Activated T-cell treated with anti-CD3 and anti-CD28 coated beads for 24 hours (primary cell): Measurements from ENCODE around the gene FBXO8.

Experiments
- DNase-seq: peaks from one replicate; pipeline ENCODE4 v3.0.0-alpha.2; 2020; ENCODE audit warnings: low read depth

Gene FBXO8

GRCh38 chr4:174207367-174207766, 76.1 kb downstream of the FBXO8 start:
- DNase-seq: no peak

DNA sequence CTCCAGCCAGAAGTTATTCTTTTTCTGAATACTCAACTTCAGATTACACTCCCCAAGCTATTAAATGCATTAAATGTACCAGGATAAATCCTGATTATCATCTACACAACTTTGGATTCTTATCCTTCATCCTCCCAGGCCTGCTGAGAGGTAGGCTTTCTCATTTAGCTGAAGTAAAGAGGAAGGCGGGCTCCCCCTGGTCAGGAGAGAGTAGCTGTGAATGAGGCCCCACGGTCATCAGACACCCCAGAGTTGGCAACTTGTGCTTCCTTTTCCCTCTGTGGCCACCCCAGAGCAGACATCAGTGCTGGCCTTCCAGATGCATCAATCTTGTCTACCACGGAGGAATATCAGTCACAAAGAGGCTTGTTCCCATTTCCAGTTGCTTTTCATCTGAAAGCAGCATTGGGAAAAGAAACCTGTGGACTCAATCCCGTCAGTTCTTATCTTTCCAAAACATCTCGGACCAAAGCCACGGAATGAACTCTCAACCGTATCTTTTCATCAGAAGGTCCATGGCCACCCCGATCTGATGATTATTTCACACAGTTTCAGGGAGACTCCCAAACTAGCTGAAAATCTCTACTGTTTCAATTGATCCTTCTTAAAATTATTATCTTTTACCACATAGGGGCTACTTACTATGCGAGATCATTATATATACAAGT, 79.2 kb downstream of the FBXO8 start:
- no peak for DNase-seq

- no peak for DNase-seq
Measured at GRCh38 chr4:174201871-174202270, 81.6 kb downstream of the FBXO8 start.

DNA sequence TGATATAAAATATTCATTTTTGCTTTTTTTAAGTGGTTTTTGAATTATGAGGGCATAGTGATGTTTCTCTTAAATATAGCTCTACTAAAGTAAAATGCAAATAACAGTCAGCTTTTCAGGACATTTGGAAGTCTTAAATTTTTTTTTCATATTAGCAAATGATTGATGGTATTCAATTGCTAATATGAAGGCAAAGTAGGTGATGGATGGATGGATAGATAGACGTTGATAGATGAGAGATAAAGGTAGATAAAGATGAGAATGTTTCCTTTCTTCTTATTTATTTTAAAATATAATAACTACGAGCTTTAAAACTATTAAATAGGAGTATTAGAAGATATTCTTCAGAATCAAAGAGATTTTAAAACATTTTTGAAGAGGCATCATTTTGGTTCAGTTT, 83.7 kb downstream of the FBXO8 start:
- DNase-seq: no peak

DNA sequence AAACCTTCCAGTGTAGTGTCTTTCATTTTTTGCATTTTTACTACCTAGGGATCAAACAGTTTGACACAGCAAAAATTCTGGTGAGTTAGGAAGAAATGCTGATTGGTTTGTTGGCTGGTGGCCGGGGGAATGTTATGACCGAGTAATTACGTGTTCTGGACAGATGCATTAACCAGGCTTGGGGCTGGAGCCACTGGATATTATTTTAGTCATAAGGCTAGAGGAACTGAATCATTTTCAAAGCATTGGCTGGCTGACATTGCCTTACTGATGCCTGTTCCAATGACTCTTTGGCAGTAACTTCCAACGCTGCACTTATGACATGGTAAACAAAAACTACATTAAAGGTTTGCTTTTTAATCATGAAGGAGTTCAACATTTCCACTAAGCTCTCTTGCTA, 84.6 kb downstream of the FBXO8 start:
- DNase-seq: no peak

GRCh38 chr4:174198396-174198795, 85.1 kb downstream of the FBXO8 start:
- DNase-seq: no peak

DNA sequence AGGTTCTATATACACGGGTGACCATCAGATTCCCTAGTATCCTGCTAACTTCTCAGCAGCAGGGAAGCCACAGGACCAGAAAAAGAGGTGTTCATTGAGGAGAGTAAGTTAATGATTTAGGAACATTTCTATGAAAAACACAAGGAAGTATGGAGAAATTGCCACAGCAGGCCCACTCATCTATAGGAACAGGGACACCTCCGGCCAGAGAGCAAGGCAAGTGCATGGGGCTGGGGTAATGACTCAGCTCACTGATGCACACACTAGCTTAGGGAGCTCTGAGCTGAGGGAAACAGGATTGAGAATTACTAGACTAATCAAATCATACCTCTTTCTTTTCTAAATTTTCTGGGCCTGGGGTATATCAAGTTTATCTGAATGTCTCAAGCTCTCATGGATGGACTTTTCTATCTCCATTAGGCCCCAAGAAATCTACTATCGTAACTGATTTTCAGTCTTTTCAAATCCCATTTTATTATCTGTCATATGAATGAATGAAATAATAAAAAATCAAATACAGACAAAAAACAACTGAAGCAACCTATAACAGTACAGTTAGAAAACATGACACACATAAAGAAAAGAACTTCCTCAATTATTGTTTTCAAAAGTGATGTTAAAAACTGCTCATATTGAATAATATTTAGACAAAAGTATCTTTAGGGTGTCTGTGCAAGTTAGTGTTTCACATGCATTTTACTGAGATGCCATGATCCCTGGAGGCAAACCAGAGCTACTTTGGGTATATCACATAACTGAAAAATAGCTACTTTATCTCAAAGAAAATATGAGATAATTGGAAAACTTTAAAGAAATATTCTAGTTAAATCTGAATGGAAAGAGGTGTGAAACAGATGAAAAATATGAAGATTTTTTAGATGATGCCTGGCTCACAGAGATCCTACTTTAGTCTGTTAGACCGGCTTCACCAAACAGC, 89.8 kb downstream of the FBXO8 start:
- DNase-seq: no peak

DNA sequence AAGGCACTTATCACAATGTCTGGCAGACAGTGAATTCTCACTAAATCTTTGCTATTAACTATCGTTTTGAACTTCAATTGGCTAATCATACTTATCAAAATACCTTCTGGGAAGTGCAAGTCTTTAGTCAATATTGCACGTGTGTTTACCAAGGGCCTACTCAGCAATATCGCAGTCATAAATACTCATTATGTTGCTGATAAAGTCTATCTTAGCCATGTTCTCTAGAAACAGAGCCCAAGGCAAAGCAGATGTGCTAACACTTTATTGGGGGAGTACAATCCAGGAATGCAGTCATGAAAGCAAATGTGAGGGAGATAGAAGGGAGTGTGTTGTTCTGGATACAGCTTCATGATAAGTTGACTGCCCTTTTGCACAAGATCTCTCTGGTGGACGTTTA, 90.5 kb downstream of the FBXO8 start:
- no peak for DNase-seq

DNA sequence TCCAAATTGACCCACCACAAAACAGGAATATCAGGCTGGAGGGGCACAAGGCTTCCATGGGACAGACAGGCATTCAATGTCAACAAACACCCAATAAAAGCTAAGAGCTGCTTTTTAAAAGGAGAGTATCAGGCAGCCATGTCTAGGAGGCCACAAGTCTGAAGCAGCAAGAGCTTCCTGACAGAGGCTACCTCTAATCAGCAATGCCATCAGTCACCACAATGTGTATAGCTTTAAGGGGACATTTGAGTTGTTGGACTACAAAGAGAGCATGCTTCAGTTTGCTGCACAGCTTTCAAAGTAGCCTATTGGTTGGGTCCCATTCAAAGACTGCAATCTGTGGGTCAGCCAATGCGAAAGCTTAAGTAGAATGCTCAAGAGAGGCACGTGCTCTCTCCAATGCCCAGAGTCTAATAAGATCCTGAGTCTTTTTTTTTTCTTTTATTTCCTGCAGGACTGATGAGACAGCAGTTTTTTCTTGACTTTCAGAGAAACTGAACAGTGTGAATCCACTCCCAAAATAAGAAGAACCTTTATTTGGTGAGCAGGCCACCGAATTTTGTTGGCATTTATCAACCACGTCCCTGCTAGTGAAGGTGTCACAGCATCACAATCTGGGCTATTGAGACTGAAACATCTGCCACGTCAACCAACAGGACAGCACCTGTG, 92.5 kb downstream of the FBXO8 start:
- no peak for DNase-seq

DNA sequence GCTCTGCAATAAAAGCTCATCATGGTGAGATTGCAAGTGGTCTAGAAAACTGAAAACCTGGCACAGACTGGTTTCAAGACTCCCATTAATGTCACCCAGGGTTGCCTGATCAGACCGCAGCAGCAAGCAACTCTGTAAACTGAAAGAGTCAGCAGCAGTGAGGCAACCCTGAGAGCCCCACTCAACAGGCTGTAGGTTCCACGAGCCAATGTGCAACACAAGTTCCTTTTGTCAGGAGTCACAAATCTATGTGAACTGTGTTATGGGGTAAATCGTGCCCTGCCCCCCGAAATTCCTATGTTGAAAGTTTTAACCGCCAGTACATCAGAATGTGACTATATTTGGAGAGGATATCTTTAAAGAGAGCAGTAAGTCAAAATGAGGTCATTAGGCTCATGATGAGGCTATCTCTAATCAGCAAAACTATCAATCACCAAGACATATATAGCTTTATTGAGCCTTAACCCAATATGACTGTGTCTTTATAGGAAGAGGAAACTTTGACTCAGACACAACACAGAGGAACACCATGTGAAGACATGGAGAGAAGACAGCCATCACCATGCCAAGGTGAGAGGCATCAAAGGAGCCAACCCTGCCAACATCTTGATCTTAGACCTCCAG, 94.0 kb downstream of the FBXO8 start:
- DNase-seq: no peak
